Measurements from ENCODE around the gene FGF2.

GRCh38 chr4:122861172-122861943 lies 34.7 kb downstream of the FGF2 start:
- TF ChIP-seq HNF4A (conservative IDR thresholded peaks at IDR 0.05), result no peak
- TF ChIP-seq MAX (IDR thresholded peaks at IDR 0.05), result no peak
- TF ChIP-seq CTCF (IDR thresholded peaks at IDR 0.05; ENCODE audit: low read depth, low read length, missing input control), result no peak
- no peak for TF ChIP-seq GABPA (IDR thresholded peaks at IDR 0.05 in 1 of 2, conservative IDR thresholded peaks at IDR 0.05 in 1 of 2)
- TF ChIP-seq EGR1 (IDR thresholded peaks at IDR 0.05; ENCODE audit: low read depth in 2 of 2), result no peak
- TF ChIP-seq SP1 (IDR thresholded peaks at IDR 0.05), result no peak
- TF ChIP-seq RAD21 (IDR thresholded peaks at IDR 0.05), result no peak
- TF ChIP-seq TAF1 (conservative IDR thresholded peaks at IDR 0.05), result no peak
- no peak for TF ChIP-seq REST (IDR thresholded peaks at IDR 0.05)
- TF ChIP-seq JUND (IDR thresholded peaks at IDR 0.05), result no peak
- no peak for TF ChIP-seq YY1 (IDR thresholded peaks at IDR 0.05)

All from liver (tissue), 3 donors.